ENCODE data around the gene UTS2. TPM values are rescaled to one million over a fixed set of nuclear protein-coding genes. Genes with fewer than 3 reads are reported as not detected.

The UTS2 gene
- total and polyA plus RNA-seq, 9 of the 15 experiments (the other 6 are each of a cell fraction or from before 2014, with no cell fraction given) = 0.22 to 0.29 TPM; not detected in 7

- no TSS peak for BruUV-seq (replicated peaks)
- FAIRE-seq = no peak
Observed at GRCh38 chr1:7857000-7857399, 4.1 kb upstream of the UTS2 start.

DNA sequence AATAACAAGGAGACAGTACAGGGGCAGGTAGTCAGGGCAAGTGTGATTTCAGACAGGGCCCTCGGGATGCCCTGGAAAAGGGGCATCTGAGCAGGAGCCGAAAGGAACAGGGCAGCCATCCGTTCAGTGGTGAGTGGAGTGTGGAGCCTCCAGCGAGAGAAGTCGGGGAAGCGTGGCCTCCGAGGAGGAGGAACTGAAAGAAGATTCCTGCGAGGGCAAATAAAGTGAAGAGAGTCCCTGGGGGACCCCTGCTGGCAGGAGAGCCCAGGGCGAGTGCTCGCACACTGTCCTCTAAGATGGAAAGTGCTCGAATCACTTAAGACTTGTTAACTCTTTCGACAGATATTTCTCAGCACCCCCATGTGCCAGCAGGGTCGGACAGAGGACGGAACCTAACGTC is 3.5 kb upstream of the UTS2 start:
- no peaks in the 10 kb centered on the region for H3K9me1 ChIP-seq (ENCODE audit: control insufficient read depth, insufficient read depth, low read length)
- peak; percentile 78 for ATAC-seq
- H3K79me2 ChIP-seq (ENCODE audit: control insufficient read depth, insufficient read depth, low read length) = no peaks in the 10 kb centered on the region
- peak in 2 of 4 experiments; percentile 35 to 53 for DNase-seq (ENCODE audit: extremely low read depth in 1 of 4, low spot score in 3 of 4)
- peaks cover 0 to 7% of the 10 kb centered on the region in 2 experiments; a peak in 3 of 5 replicates for H3K4me1 ChIP-seq (replicated peaks in 1 of 2; ENCODE audit: control insufficient read depth in 2 of 2, insufficient read depth in 2 of 2, low read length in 2 of 2)
- ChIA-PET CTCF (ENCODE audit: low intra/inter-chr PET ratio) (interaction anchor here (0.6 to 1.0 kb wide), 2 partner anchors 187 to 188 kb away, joined by 3 read pairs; no protein-coding TSS in a partner anchor), POLR2A (no interaction called here)
- WGBS (ENCODE audit: insufficient coverage, low coverage, missing lambda C conversion rate) = 33% methylated on average over 15 of the region's 15 CpGs
- H3K4me2 ChIP-seq (ENCODE audit: insufficient read depth, low read length) = peak overlapping the region; percentile 5; the same call in 1 of the 2 replicates
- H3K9me3 ChIP-seq (replicated peaks; ENCODE audit: control insufficient read depth, insufficient read depth, low read depth, low read length) = no peaks in the 10 kb centered on the region
- no peaks in the 10 kb centered on the region for H3K36me3 ChIP-seq (ENCODE audit: control insufficient read depth, insufficient read depth, low read length)
- H2AFZ ChIP-seq (ENCODE audit: low read depth, low read length) = peak overlapping the region; percentile 6; the same call in 1 of the 2 replicates
- H3K27me3 ChIP-seq (ENCODE audit: control insufficient read depth in 2 of 2, insufficient read depth in 2 of 2, low read length in 2 of 2) = no peaks in the 10 kb centered on the region
- 0 out of 4 replicates have a peak overlapping the region, but pooled peaks of 1 of the 2 experiments have one; percentile 19 for H3K9ac ChIP-seq (ENCODE audit: insufficient read depth in 1 of 2, low read depth in 2 of 2, low read length in 2 of 2)
- no peak for FAIRE-seq
- BruUV-seq (replicated peaks) = no TSS peak
- no peak overlapping the region for H3K27ac ChIP-seq (ENCODE audit: extremely low read depth, low read depth, low read length)
- 0 out of 2 replicates have a peak, but pooled peaks cover 4% of the 10 kb centered on the region for H4K20me1 ChIP-seq (replicated peaks; ENCODE audit: control insufficient read depth, insufficient read depth, low read length)
- in situ Hi-C loops (cut with MboI) = no loop called here
- intact Hi-C loops (cut with micrococcal nuclease) = no loop called here
- H3K4me3 ChIP-seq = no peak overlapping the region
- TF ChIP-seq ETV6 (IDR thresholded peaks at IDR 0.05; ENCODE audit: borderline replicate concordance in 1 of 2, low read depth in 2 of 2, low read length in 1 of 2) (no peak), ETV6 (CRISPR knock-in tag; IDR thresholded peaks at IDR 0.05; ENCODE audit: borderline replicate concordance) (no peak), RAD21 (CRISPR knock-in tag; conservative IDR thresholded peaks at IDR 0.05 in 1 of 2, IDR thresholded peaks at IDR 0.05 in 1 of 2) (peak in 1 of 2 experiments; percentile 34; a peak in 2 of 4 replicates)
- TF ChIP-seq, protein P1, sequence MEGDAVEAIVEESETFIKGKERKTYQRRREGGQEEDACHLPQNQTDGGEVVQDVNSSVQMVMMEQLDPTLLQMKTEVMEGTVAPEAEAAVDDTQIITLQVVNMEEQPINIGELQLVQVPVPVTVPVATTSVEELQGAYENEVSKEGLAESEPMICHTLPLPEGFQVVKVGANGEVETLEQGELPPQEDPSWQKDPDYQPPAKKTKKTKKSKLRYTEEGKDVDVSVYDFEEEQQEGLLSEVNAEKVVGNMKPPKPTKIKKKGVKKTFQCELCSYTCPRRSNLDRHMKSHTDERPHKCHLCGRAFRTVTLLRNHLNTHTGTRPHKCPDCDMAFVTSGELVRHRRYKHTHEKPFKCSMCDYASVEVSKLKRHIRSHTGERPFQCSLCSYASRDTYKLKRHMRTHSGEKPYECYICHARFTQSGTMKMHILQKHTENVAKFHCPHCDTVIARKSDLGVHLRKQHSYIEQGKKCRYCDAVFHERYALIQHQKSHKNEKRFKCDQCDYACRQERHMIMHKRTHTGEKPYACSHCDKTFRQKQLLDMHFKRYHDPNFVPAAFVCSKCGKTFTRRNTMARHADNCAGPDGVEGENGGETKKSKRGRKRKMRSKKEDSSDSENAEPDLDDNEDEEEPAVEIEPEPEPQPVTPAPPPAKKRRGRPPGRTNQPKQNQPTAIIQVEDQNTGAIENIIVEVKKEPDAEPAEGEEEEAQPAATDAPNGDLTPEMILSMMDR (IDR thresholded peaks at IDR 0.05 in 2 of 3, conservative IDR thresholded peaks at IDR 0.05 in 1 of 3; ENCODE audit: insufficient read depth in 2 of 3, low read depth in 1 of 3, low read length in 3 of 3) = peak; percentile 42 to 59 (median 53); a peak in 5 of 6 replicates

More at GRCh38 chr1:7857000-7857399, 4.1 kb upstream of the UTS2 start:
- Histone ChIP-seq H3K4me1 (replicated peaks in 1 of 2; ENCODE audit: control insufficient read depth in 2 of 2, insufficient read depth in 2 of 2, low read length in 2 of 2) (peaks cover 0 to 8% of the 10 kb centered on the region in 2 experiments; a peak in 2 of 5 replicates), H4K20me1 (replicated peaks; ENCODE audit: control insufficient read depth, insufficient read depth, low read length) (0 out of 2 replicates have a peak, but pooled peaks cover 6% of the 10 kb centered on the region), H3K27me3 (ENCODE audit: control insufficient read depth in 2 of 2, insufficient read depth in 2 of 2, low read length in 2 of 2) (no peaks in the 10 kb centered on the region), H3K9me3 (replicated peaks; ENCODE audit: control insufficient read depth, insufficient read depth, low read depth, low read length) (no peaks in the 10 kb centered on the region), H2AFZ (ENCODE audit: low read depth, low read length) (no peak overlapping the region), H3K9ac (ENCODE audit: insufficient read depth in 1 of 2, low read depth in 2 of 2, low read length in 2 of 2) (no peak overlapping the region), H3K36me3 (ENCODE audit: control insufficient read depth, insufficient read depth, low read length) (no peaks in the 10 kb centered on the region), H3K27ac (ENCODE audit: extremely low read depth, low read depth, low read length) (no peak overlapping the region), H3K4me2 (ENCODE audit: insufficient read depth, low read length) (no peak overlapping the region), H3K79me2 (ENCODE audit: control insufficient read depth, insufficient read depth, low read length) (no peaks in the 10 kb centered on the region), H3K4me3 (no peak overlapping the region), H3K9me1 (ENCODE audit: control insufficient read depth, insufficient read depth, low read length) (no peaks in the 10 kb centered on the region)
- intact Hi-C loops (cut with micrococcal nuclease) (no loop called here), in situ Hi-C loops (cut with MboI) (no loop called here)
- 0% methylated on average over 2 of the region's 2 CpGs for WGBS (ENCODE audit: insufficient coverage, low coverage, missing lambda C conversion rate)
- no peak for ATAC-seq
- ChIA-PET CTCF (ENCODE audit: low intra/inter-chr PET ratio) (interaction anchor here (0.6 to 1.0 kb wide), 2 partner anchors 188 to 189 kb away, joined by 3 read pairs; no protein-coding TSS in a partner anchor), POLR2A (interaction anchor here (0.6 kb wide), 1 partner anchor 22 kb away, joined by 5 read pairs; no protein-coding TSS in a partner anchor)
- DNase-seq (ENCODE audit: extremely low read depth in 1 of 4, low spot score in 3 of 4) = no peak
- peak; percentile 92 for TF ChIP-seq NR2C1 (IDR thresholded peaks at IDR 0.05)
- peak; percentile 88 for TF ChIP-seq NR2C1 (tag; IDR thresholded peaks at IDR 0.05)
- no peak for TF ChIP-seq OTX1 (CRISPR knock-in tag; IDR thresholded peaks at IDR 0.05)
- TF ChIP-seq NR2C2 (CRISPR knock-in tag; IDR thresholded peaks at IDR 0.05) = no peak
- TF ChIP-seq NR2C2 (tag; IDR thresholded peaks at IDR 0.05) = peak; percentile 70

Measured in K562 (cell line).